IMR-90 (cell line): ENCODE measurements around the gene MRPL21.

Source experiments
- BHLHE40 ChIP-seq: fragments of 150-350 bp; IDR thresholded peaks from 2 replicates; pipeline ENCODE4 v1.6.1; 2016; ENCODE audit warnings: mild to moderate bottlenecking, low read depth, low read length
- CEBPB ChIP-seq: IDR thresholded peaks from 2 replicates; pipeline ENCODE4 v1.6.1; 2012; ENCODE audit warnings: low read depth, low read length, improper control_type of control experiment
- CHD1 ChIP-seq: IDR thresholded peaks from 2 replicates; pipeline ENCODE4 v1.6.1; 2012; ENCODE audit warnings: low read depth, low read length, improper control_type of control experiment
- MXI1 ChIP-seq: IDR thresholded peaks from 2 replicates; pipeline ENCODE4 v1.6.1; 2012; ENCODE audit warnings: low read depth, mild to moderate bottlenecking, low read length, moderate library complexity, borderline replicate concordance
- POLR2A ChIP-seq: IDR thresholded peaks from 2 replicates; pipeline ENCODE4 v1.6.1; 2012; ENCODE audit warnings: mild to moderate bottlenecking, low read depth, low read length
- RAD21 ChIP-seq: IDR thresholded peaks from 2 replicates; pipeline ENCODE4 v1.6.1; 2012; ENCODE audit warnings: low read length, improper control_type of control experiment
- RCOR1 ChIP-seq: IDR thresholded peaks from 2 replicates; pipeline ENCODE4 v1.6.1; 2012; ENCODE audit warnings: mild to moderate bottlenecking, low read length, improper control_type of control experiment; ENCODE audit not compliant: insufficient replicate concordance
- SMC3 ChIP-seq: fragments of 150-350 bp; IDR thresholded peaks from 2 replicates; pipeline ENCODE4 v1.6.1; 2016; ENCODE audit warnings: low read depth, mild to moderate bottlenecking, antibody characterized with exemption, low read length, moderate library complexity
- TF ChIP-seq, protein P1 (sequence below): conservative IDR thresholded peaks from 2 replicates; pipeline ENCODE4 v1.5.1; 2012; ENCODE audit warnings: mild to moderate bottlenecking, low read depth, low read length, improper control_type of control experiment
- TF ChIP-seq, protein P2 (sequence below): fragments of 150-350 bp; IDR thresholded peaks from 2 replicates; pipeline ENCODE4 v1.6.1; 2017; ENCODE audit warnings: mild to moderate bottlenecking, antibody characterized with exemption, low read length, low read depth
- TF ChIP-seq, protein P3 (sequence below): fragments of 150-350 bp; IDR thresholded peaks from 2 replicates; pipeline ENCODE4 v1.6.1; 2016; ENCODE audit warnings: low read depth, mild to moderate bottlenecking, low read length, moderate library complexity, borderline replicate concordance

DNA sequence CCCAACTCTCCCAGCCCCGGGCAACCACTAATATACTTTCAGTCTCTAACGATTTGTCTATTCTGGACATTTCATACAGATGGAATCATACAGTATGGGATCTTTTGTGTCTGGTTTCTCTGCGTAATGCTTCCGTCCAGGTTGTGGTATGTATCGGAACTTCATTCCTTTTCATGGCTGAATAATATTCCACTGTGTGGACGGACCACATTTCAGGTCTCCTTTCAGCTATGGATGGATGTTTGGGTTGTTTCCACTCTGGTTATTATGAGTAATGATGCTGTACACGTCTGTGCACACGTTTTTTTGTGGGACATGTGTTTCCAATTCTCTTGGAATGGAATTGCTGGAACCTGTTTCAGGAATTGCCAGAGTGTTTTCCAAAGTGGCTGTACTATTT, 44.5 kb downstream of the MRPL21 start:
- TF ChIP-seq SMC3 (no peak), MXI1 (no peak), POLR2A (no peak), RAD21 (no peak), CEBPB (no peak), CHD1 (no peak), BHLHE40 (no peak), RCOR1 (no peak)
- TF ChIP-seq, protein P1, sequence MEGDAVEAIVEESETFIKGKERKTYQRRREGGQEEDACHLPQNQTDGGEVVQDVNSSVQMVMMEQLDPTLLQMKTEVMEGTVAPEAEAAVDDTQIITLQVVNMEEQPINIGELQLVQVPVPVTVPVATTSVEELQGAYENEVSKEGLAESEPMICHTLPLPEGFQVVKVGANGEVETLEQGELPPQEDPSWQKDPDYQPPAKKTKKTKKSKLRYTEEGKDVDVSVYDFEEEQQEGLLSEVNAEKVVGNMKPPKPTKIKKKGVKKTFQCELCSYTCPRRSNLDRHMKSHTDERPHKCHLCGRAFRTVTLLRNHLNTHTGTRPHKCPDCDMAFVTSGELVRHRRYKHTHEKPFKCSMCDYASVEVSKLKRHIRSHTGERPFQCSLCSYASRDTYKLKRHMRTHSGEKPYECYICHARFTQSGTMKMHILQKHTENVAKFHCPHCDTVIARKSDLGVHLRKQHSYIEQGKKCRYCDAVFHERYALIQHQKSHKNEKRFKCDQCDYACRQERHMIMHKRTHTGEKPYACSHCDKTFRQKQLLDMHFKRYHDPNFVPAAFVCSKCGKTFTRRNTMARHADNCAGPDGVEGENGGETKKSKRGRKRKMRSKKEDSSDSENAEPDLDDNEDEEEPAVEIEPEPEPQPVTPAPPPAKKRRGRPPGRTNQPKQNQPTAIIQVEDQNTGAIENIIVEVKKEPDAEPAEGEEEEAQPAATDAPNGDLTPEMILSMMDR, result no peak
- TF ChIP-seq, protein P2, sequence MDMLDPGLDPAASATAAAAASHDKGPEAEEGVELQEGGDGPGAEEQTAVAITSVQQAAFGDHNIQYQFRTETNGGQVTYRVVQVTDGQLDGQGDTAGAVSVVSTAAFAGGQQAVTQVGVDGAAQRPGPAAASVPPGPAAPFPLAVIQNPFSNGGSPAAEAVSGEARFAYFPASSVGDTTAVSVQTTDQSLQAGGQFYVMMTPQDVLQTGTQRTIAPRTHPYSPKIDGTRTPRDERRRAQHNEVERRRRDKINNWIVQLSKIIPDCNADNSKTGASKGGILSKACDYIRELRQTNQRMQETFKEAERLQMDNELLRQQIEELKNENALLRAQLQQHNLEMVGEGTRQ, result no peak
- TF ChIP-seq, protein P3, sequence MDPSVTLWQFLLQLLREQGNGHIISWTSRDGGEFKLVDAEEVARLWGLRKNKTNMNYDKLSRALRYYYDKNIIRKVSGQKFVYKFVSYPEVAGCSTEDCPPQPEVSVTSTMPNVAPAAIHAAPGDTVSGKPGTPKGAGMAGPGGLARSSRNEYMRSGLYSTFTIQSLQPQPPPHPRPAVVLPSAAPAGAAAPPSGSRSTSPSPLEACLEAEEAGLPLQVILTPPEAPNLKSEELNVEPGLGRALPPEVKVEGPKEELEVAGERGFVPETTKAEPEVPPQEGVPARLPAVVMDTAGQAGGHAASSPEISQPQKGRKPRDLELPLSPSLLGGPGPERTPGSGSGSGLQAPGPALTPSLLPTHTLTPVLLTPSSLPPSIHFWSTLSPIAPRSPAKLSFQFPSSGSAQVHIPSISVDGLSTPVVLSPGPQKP, result no peak
